Hepatocyte (in vitro differentiated cells): ENCODE results near the gene UTS2B. TPM values are rescaled to one million over a fixed set of nuclear protein-coding genes. Genes with fewer than 3 reads are reported as not detected.

Source experiments
- DNase-seq: peaks from one replicate; pipeline ENCODE4 v3.0.0-alpha.2; 2016; ENCODE audit warnings: low spot score
- H2AFZ ChIP-seq: fragments of 200-600 bp; sonication (generic); 2 replicates; pipeline ENCODE4 v1.6.0; 2016; ENCODE audit warnings: antibody characterized with exemption, mild to moderate bottlenecking
- H3K27ac ChIP-seq: fragments of 200-600 bp; sonication (generic); 2 replicates; pipeline ENCODE4 v1.5.1; 2016; ENCODE audit warnings: mild to moderate bottlenecking
- H3K27me3 ChIP-seq: fragments of 200-600 bp; sonication (generic); 2 replicates; pipeline ENCODE4 v1.6.1; 2016
- H3K36me3 ChIP-seq: fragments of 200-600 bp; sonication (generic); replicated peaks from 2 replicates; pipeline ENCODE4 v1.5.1; 2016; ENCODE audit warnings: low read depth; ENCODE audit not compliant: insufficient read depth
- H3K4me1 ChIP-seq: fragments of 200-600 bp; sonication (generic); 2 replicates; pipeline ENCODE4 v1.5.1; 2016; ENCODE audit warnings: mild to moderate bottlenecking, moderate library complexity; ENCODE audit not compliant: insufficient read depth
- H3K4me2 ChIP-seq: fragments of 200-600 bp; sonication (generic); 2 replicates; pipeline ENCODE4 v1.6.0; 2016
- H3K4me3 ChIP-seq: fragments of 200-600 bp; sonication (generic); 2 replicates; pipeline ENCODE4 v1.5.1; 2016; ENCODE audit warnings: mild to moderate bottlenecking
- H3K79me2 ChIP-seq: fragments of 200-600 bp; sonication (generic); 2 replicates; pipeline ENCODE4 v1.6.0; 2017; ENCODE audit warnings: mild to moderate bottlenecking
- H3K9me2 ChIP-seq: fragments of 200-600 bp; sonication (generic); replicated peaks from 2 replicates; pipeline ENCODE4 v1.6.0; 2017; ENCODE audit warnings: mild to moderate bottlenecking; ENCODE audit not compliant: insufficient read depth
- H3K9me3 ChIP-seq: fragments of 200-600 bp; sonication (generic); 2 replicates; pipeline ENCODE4 v1.5.1; 2016; ENCODE audit warnings: low read depth, mild to moderate bottlenecking
- H4K20me1 ChIP-seq: fragments of 200-600 bp; sonication (generic); 2 replicates; pipeline ENCODE4 v1.6.0; 2016; ENCODE audit warnings: mild to moderate bottlenecking; ENCODE audit not compliant: insufficient read depth, poor library complexity, severe bottlenecking
- EZH2 ChIP-seq: fragments of 200-600 bp; sonication (generic); IDR thresholded peaks from 2 replicates; pipeline ENCODE4 v1.6.1; 2016; ENCODE audit warnings: antibody characterized with exemption, mild to moderate bottlenecking, borderline replicate concordance
- EZH2phosphoT487 ChIP-seq: fragments of 200-600 bp; sonication (generic); IDR thresholded peaks from one replicate; pipeline ENCODE4 v1.6.1; 2018; ENCODE audit warnings: antibody characterized with exemption, mild to moderate bottlenecking, low read depth, moderate library complexity; ENCODE audit not compliant: unreplicated experiment, severe bottlenecking
- WGBS: methylation state at CpG from one replicate; pipeline ENCODE4 v1.1.6; 2016; ENCODE audit warnings: low lambda C conversion rate; ENCODE audit errors: missing lambda C conversion rate; 5-methylcytosine and 5-hydroxymethylcytosine counted together
- polyA plus RNA-seq: library from polyadenylated mRNA; unstranded; fragments of >200 nt; fragmentation: Nextera tagmentation; extraction: Ambion mirVana; gene quantifications from 2 replicates; pipeline ENCODE4 v1.2.1, GENCODE V29; 2016
- total RNA-seq: library from RNA; depleted of rRNA; stranded (reverse); fragments of >200 nt; gene quantifications from 2 replicates; pipeline ENCODE4 v1.2.3, GENCODE V29; 2014
- TF ChIP-seq, protein P1 (sequence below): fragments of 200-600 bp; sonication (generic); IDR thresholded peaks from 2 replicates; pipeline ENCODE4 v1.5.1; 2016; ENCODE audit warnings: antibody characterized with exemption, mild to moderate bottlenecking; ENCODE audit not compliant: poor library complexity

The UTS2B gene
- total and polyA plus RNA-seq, 2 experiments from 2014 or later, result 0.07 to 0.19 TPM

DNA sequence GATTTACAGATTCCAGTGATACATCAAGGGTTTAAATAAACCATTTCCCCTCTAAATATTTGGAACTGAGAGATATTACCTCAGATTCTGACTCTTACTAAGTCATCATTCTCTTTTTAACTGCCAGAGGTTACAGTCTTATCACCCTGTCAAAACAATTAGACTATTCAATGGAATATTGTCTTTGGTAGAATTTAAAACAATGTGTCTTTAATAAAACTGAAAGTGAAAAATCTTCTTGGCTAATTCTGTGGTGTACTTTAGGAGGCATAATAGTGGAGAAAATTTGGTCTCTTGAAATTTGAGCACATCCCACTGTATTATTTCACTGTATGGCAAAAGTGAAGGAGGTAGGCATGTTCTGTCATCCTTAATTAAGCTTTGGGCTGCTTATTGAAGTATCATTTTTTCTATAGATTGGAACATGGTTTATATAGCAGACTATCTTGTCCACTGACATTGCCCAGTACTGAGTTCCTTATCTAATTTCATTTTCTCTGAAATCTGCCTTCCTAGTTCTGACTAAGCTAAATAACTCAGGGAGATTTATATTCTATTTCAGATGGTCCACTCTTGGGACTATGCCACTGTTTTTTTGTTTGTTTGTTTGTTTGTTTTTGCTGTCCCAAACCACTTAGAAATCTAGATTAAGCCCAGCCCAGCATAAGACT is 48.0 kb upstream of the UTS2B start:
- H2AFZ ChIP-seq, result no peak overlapping the region
- H3K4me1 ChIP-seq, result peaks cover 8% of the 10 kb centered on the region
- H4K20me1 ChIP-seq, result no peaks in the 10 kb centered on the region
- no peak overlapping the region for H3K4me2 ChIP-seq
- no peak overlapping the region for H3K4me3 ChIP-seq
- no peak overlapping the region for H3K27ac ChIP-seq
- TF ChIP-seq EZH2, result no peak
- no peak for TF ChIP-seq EZH2phosphoT487
- TF ChIP-seq, protein P1, sequence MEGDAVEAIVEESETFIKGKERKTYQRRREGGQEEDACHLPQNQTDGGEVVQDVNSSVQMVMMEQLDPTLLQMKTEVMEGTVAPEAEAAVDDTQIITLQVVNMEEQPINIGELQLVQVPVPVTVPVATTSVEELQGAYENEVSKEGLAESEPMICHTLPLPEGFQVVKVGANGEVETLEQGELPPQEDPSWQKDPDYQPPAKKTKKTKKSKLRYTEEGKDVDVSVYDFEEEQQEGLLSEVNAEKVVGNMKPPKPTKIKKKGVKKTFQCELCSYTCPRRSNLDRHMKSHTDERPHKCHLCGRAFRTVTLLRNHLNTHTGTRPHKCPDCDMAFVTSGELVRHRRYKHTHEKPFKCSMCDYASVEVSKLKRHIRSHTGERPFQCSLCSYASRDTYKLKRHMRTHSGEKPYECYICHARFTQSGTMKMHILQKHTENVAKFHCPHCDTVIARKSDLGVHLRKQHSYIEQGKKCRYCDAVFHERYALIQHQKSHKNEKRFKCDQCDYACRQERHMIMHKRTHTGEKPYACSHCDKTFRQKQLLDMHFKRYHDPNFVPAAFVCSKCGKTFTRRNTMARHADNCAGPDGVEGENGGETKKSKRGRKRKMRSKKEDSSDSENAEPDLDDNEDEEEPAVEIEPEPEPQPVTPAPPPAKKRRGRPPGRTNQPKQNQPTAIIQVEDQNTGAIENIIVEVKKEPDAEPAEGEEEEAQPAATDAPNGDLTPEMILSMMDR, result no peak
- no peaks in the 10 kb centered on the region for H3K9me2 ChIP-seq
- no peaks in the 10 kb centered on the region for H3K36me3 ChIP-seq
- no peaks in the 10 kb centered on the region for H3K9me3 ChIP-seq
- no peaks in the 10 kb centered on the region for H3K27me3 ChIP-seq
- H3K79me2 ChIP-seq, result no peaks in the 10 kb centered on the region
- DNase-seq, result no peak

DNA sequence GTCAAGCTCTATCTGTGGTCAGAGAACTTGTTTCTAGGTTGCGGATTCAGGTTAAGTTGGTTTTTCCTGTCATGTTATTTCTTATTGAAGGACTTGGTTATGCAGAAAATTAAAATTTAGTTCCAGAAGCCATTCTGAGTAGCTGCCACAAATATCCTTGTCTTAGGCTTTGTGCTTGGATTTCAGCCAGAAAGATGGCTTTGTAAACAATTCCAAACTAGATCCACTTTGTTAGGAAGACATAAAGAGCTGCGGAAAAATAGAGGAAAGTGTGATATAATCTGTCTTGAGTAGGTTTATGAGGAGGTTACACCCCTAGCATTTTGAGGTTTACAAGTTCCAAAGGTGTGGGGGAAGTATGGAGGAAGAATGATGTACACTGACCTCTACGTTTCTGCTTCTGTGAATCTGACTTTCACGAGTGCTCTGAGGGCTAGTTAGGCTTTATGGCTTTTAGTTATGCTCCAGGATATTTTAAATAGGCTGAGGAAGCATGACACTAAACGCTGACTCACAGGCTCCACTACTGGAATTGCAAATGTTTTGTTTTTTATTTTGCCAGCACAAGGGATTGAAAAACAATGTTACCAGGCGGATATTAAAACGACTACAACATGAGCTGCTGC is 46.3 kb upstream of the UTS2B start:
- H3K36me3 ChIP-seq, result no peaks in the 10 kb centered on the region
- peak overlapping the region; percentile 12 for H3K27ac ChIP-seq
- TF ChIP-seq, protein P1, result no peak
- TF ChIP-seq EZH2phosphoT487, result no peak
- no peak for TF ChIP-seq EZH2
- H3K4me2 ChIP-seq, result no peak overlapping the region
- DNase-seq, result peak; percentile 16
- H3K27me3 ChIP-seq, result no peaks in the 10 kb centered on the region
- no peaks in the 10 kb centered on the region for H3K9me3 ChIP-seq
- WGBS, result 61% methylated on average over 7 of the region's 7 CpGs
- H3K9me2 ChIP-seq, result no peaks in the 10 kb centered on the region
- peaks cover 8% of the 10 kb centered on the region for H3K4me1 ChIP-seq
- no peaks in the 10 kb centered on the region for H3K79me2 ChIP-seq
- no peak overlapping the region for H3K4me3 ChIP-seq
- H4K20me1 ChIP-seq, result no peaks in the 10 kb centered on the region
- no peak overlapping the region for H2AFZ ChIP-seq

DNA sequence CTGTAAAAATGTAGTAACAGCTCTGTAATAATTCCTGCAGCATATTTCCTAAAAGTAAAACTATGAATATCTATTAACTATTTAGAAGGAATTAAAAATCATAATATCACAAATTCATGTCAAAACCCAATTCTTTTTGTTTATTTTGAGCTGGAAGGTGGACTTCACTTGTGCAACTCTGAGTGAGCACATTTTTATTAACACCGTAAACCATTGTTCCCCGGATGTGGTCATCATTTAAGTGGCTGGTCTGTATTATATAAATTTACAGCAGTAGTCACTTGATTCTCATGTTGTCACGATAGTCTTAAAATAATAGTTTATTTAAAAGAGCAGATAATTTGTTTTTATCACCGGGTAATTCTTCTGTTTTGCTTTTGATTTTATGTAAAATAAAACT is 43.0 kb upstream of the UTS2B start:
- no peak overlapping the region for H3K4me3 ChIP-seq

More for the DNA sequence above, 43.0 kb upstream of the UTS2B start:
- Histone ChIP-seq H3K9me3 (no peaks in the 10 kb centered on the region), H3K79me2 (no peaks in the 10 kb centered on the region), H3K4me1 (no peaks in the 10 kb centered on the region), H3K27ac (no peak overlapping the region), H3K36me3 (no peaks in the 10 kb centered on the region), H4K20me1 (no peaks in the 10 kb centered on the region), H3K27me3 (no peaks in the 10 kb centered on the region), H3K4me2 (no peak overlapping the region), H3K9me2 (no peaks in the 10 kb centered on the region), H2AFZ (no peak overlapping the region)
- DNase-seq, result no peak
- TF ChIP-seq EZH2 (no peak), EZH2phosphoT487 (no peak)
- TF ChIP-seq, protein P1, result no peak
- WGBS, result 49% methylated on average over 4 of the region's 4 CpGs
